HG03521 (cell line): Measurements from ENCODE around the gene SPINK9.

Source experiments
- ATAC-seq: cut with Tn5 transposase; IDR thresholded peaks from one replicate; pipeline ENCODE4 v1.9.1; 2021; ENCODE audit warnings: mild to moderate bottlenecking, moderate library complexity; ENCODE audit not compliant: unreplicated experiment

The SPINK9 gene

DNA sequence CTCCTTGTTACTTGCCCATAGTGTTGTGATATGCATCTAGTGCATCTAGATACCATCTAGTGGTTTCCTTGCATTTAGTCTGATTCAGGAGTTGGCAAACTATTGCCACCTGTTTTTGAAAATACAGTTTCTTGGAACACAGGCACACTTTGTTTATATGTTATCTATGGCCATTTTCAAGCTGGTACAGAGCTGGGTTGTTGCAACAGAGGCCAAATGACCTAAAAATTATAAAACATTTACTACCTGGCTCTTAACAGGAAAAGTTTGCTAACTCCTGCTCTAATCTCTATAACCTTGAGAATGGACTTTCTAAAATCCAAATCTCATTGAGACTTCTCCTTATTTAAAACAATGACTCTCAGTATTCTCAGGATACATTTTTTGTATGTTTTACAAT lies 29.0 kb downstream of the SPINK9 start:
- ATAC-seq, result no peak

DNA sequence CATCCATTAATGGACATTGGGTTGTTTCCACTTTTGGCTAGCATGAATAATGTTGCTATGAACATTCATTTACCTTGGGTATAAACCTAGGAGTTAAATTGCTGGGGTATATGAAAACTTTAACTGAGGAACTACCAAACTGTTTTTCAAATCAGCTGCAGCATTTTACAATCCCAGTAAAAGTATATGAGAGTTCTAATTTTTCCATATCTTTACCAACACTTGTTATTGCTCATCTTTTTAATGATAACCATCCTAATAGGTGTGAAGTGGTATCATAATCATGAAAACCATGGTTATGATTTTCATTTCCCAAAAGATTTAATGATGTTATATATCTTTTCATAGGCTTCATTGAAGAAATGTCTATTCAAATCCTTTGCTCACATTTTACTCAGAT lies 32.9 kb downstream of the SPINK9 start:
- ATAC-seq, result no peak

- ATAC-seq, result no peak
Observed at GRCh38 chr5:148372166-148372725, 36.9 kb downstream of the SPINK9 start.

- ATAC-seq, result no peak
Observed at GRCh38 chr5:148372893-148373292, 37.5 kb downstream of the SPINK9 start.

DNA sequence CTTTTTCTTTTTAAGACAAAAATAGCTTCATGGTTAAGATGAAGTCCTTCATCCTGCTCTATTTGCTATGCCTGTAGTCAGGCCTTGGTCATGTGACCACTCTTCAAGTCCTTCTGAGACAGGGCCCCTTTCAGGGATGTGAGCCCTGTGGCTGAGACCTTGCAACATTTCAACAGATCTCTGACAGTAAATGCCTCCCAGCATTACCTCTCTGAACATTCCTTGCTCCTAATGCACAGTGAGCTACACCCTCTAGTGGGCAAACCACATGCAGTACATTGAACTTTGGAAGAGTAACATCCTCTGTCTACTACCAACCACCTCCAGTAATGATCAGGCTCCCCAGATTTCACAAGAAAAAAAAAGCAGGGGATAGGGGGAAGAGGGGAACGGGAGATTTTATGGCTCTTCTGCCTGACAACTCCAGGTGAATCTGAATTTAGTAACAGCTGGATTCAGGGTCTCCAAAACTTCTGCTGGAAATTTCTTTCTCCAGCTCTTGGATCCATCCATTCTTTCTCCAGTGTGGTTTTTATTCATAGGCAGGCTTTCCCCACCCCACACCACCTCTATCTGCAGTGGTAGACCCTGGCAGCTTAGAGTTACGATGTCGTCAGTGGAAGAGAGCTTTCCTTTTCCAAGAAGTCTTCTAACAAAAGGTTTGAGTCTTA lies 39.5 kb downstream of the SPINK9 start:
- peak; percentile 87 for ATAC-seq

GRCh38 chr5:148376198-148376597 lies 40.8 kb downstream of the SPINK9 start:
- no peak for ATAC-seq

DNA sequence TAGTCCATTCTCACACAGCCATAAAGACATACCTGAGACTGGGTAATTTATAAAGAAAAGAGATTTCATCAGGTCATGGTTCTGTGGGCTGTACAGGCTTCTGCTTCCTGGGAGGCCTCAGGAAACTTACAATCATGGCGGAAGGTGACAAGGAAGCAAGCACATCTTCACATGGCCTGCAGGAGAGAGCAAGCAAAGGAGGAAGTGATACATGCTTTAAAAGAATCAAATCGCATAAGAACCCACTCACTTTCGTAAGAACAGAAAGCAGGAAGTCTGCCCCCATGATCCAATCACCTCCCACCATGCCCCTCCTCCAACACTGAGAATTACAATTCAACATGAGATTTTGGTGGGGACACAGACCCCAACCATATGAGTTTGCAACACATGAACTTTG lies 43.3 kb downstream of the SPINK9 start:
- no peak for ATAC-seq

- no peak for ATAC-seq
Observed at GRCh38 chr5:148379340-148379739, 44.0 kb downstream of the SPINK9 start.

GRCh38 chr5:148381906-148382305 lies 46.5 kb downstream of the SPINK9 start:
- no peak for ATAC-seq

GRCh38 chr5:148382961-148383360 lies 47.6 kb downstream of the SPINK9 start:
- ATAC-seq, result no peak

DNA sequence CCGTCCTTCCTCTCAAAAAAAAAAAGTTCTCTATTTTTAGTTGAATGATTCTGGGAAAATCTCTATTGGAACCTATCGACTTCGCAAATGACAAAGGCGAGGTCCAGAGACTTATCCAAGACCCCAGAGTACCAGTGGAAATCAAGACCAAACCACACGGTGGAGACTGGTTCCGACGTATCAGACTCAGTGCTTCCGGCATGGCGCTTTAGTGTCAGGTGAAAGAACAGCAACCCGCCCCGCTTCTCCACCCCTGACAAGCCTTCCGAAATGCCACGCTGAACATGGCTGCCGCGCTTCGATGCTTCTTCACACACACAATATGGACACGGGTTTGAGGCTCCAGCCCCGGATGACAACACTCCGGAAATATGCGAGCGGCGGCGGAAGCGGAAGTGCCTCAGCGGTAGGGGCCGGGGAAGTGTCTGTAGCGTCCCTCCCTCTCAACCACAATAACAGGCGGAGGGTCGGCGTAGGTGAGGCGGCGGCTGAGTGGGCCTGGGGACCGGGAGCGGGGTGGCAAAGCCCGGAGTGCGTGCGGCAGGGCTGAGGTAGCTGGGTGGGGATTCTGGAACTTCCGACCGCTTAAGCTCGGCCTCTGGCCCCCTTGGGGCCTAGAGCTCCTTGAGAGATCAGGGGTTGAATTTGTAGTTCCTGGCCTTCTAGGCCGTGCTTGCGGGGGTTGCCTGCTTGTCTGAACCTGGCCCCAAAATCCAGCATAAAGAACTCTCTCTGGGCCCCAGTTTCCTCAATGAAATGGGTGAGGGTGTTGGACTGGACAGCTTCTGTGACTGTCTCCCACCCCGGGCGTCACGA lies 48.4 kb downstream of the SPINK9 start, which contains the start of gene FBXO38:
Gene FBXO38 (plus strand): TSS at position 395 of the 816 bp plus-strand sequence. CDS start 10,819 bp downstream, outside the sequence.
- ATAC-seq, result peak; percentile 98

GRCh38 chr5:148384380-148384737 lies 49.0 kb downstream of the SPINK9 start:
- ATAC-seq, result peak; percentile 19

DNA sequence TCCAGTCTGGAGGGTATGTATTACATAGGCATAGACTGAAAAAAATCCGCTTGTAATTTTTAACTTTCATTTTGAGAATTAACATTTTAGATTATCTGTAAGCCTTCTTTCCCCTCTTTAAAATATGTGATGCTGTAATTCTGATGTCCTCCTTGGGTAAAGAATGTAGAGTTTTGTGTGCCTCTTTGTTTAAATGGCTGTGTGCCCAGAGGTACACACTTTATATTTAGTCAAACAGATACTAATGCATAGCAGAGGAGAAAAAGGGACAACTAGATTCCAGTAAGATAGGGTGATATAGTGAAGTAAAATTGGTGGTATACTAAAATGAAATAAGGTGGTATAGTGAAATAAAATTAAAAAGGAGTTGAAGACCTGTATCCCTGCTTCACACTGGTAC lies 49.7 kb downstream of the SPINK9 start:
- no peak for ATAC-seq

DNA sequence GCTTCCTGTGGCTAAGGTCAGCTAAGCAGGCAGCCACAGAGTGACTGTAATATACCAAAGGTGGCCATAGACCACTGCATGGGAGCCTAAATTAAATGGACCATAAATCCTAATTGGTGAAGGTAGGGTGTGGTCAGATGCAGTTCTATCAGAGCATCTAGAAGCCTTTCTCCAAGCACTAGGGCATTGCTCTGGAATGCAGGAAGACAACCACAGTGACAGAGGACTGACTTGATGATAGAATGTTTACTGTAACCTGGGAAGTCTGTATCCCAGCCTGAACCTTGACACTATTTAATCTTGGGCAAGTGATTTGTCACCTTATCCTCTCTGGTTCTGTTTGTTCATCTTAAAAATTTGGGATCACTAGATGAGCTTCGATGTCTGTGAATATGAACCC lies 50.7 kb downstream of the SPINK9 start:
- no peak for ATAC-seq

- ATAC-seq, result no peak
Observed at GRCh38 chr5:148387325-148387724, 52.0 kb downstream of the SPINK9 start.

- ATAC-seq, result no peak
Observed at GRCh38 chr5:148388696-148389095, 53.3 kb downstream of the SPINK9 start.
